ENCODE data around the gene ARHGEF12.

GRCh38 chr11:120513436-120514315 lies 177.5 kb downstream of the ARHGEF12 start:
- TF ChIP-seq NFIC (IDR thresholded peaks at IDR 0.05) (no peak), RAD21 (IDR thresholded peaks at IDR 0.05; ENCODE audit: low read depth) (no peak), CEBPB (IDR thresholded peaks at IDR 0.05) (no peak), TAF1 (IDR thresholded peaks at IDR 0.05; ENCODE audit: low read depth) (no peak), REST (IDR thresholded peaks at IDR 0.05; ENCODE audit: low read depth) (no peak), CREB1 (IDR thresholded peaks at IDR 0.05; ENCODE audit: low read depth) (no peak), FOXM1 (IDR thresholded peaks at IDR 0.05; ENCODE audit: borderline replicate concordance, low read depth) (no peak), EP300 (IDR thresholded peaks at IDR 0.05; ENCODE audit: borderline replicate concordance) (no peak), EGR1 (IDR thresholded peaks at IDR 0.05) (no peak), TCF12 (IDR thresholded peaks at IDR 0.05; ENCODE audit: low read depth) (no peak), ZBTB7A (IDR thresholded peaks at IDR 0.05; ENCODE audit: low read depth) (no peak), YY1 (IDR thresholded peaks at IDR 0.05; ENCODE audit: low read depth) (no peak)
- TF ChIP-seq, protein P1, sequence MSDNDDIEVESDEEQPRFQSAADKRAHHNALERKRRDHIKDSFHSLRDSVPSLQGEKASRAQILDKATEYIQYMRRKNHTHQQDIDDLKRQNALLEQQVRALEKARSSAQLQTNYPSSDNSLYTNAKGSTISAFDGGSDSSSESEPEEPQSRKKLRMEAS (IDR thresholded peaks at IDR 0.05) = no peak
- TF ChIP-seq, protein P2, sequence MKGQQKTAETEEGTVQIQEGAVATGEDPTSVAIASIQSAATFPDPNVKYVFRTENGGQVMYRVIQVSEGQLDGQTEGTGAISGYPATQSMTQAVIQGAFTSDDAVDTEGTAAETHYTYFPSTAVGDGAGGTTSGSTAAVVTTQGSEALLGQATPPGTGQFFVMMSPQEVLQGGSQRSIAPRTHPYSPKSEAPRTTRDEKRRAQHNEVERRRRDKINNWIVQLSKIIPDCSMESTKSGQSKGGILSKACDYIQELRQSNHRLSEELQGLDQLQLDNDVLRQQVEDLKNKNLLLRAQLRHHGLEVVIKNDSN (IDR thresholded peaks at IDR 0.05) = no peak

All from Ishikawa (cell line).